ENCODE measurements around the gene TBC1D22B. TPM values are rescaled to one million over a fixed set of nuclear protein-coding genes. Genes with fewer than 3 reads are reported as not detected.

TBC1D22B gene
- total RNA-seq, 1 experiment from 2014 or later, result 12.9 TPM

- Histone ChIP-seq H3K4me2 (ENCODE audit: insufficient read depth, insufficient read length, low read length) (no peak overlapping the region), H2BK12ac (ENCODE audit: insufficient read length, low read depth, low read length) (no peak overlapping the region), H4K91ac (ENCODE audit: insufficient read length, low read depth, low read length) (no peak overlapping the region), H4K20me1 (ENCODE audit: control insufficient read depth, insufficient read depth, insufficient read length) (no peaks in the 10 kb centered on the region), H3K23me2 (ENCODE audit: insufficient read length, low read depth, low read length, poor library complexity, severe bottlenecking) (peaks cover 3% of the 10 kb centered on the region), H3K9me3 (ENCODE audit: control insufficient read depth, low read depth, low read length) (no peaks in the 10 kb centered on the region), H3K56ac (ENCODE audit: insufficient read length, low read depth, low read length) (no peak overlapping the region), H2BK15ac (ENCODE audit: low read depth, low read length) (no peak overlapping the region), H3K4ac (ENCODE audit: low read depth, low read length) (no peak overlapping the region), H4K5ac (ENCODE audit: insufficient read length, low read depth, low read length) (no peak overlapping the region), H3K4me1 (ENCODE audit: insufficient read depth, low read length) (no peaks in the 10 kb centered on the region), H3K18ac (ENCODE audit: insufficient read length, low read depth, low read length) (no peak overlapping the region), H2BK5ac (ENCODE audit: insufficient read length, low read length) (no peak overlapping the region), H3K79me2 (ENCODE audit: insufficient read depth, low read length) (no peaks in the 10 kb centered on the region), H3K27ac (ENCODE audit: insufficient read length, low read depth, low read length) (no peak overlapping the region), H2AK5ac (ENCODE audit: insufficient read length, low read length) (no peak overlapping the region), H2BK20ac (ENCODE audit: low read depth, low read length, poor library complexity, severe bottlenecking) (no peak overlapping the region), H3T11ph (ENCODE audit: low read length) (no peak overlapping the region), H3K14ac (ENCODE audit: insufficient read depth, low read length) (no peak overlapping the region), H2AFZ (ENCODE audit: low read length) (peak overlapping the region; percentile 40), H3K9ac (ENCODE audit: extremely low read depth, insufficient read length, low read length) (no peak overlapping the region), H3K79me1 (ENCODE audit: insufficient read depth, low read depth, low read length, poor library complexity, severe bottlenecking) (no peaks in the 10 kb centered on the region), H3K23ac (ENCODE audit: insufficient read length, low read depth, low read length) (no peak overlapping the region), H3K27me3 (ENCODE audit: insufficient read depth, low read length) (no peaks in the 10 kb centered on the region), H2BK120ac (ENCODE audit: low read depth, low read length, poor library complexity, severe bottlenecking) (no peak overlapping the region), H4K8ac (replicated peaks; ENCODE audit: insufficient read length, low read depth, low read length) (no peak overlapping the region)
- Mint-ChIP-seq H3K4me1 (peaks cover 12 to 14% of the 10 kb centered on the region in 2 experiments), H3K27ac (no peak overlapping the region), H3K27me3 (ENCODE audit: low read depth) (no peaks in the 10 kb centered on the region), H3K9me3 (no peaks in the 10 kb centered on the region), H3K36me3 (ENCODE audit: insufficient read depth in 1 of 3, low read depth in 3 of 3) (no peaks in the 10 kb centered on the region), H3K4me3 (no peak overlapping the region)
- DNase-seq, result no peak
- WGBS (ENCODE audit: extremely low coverage, insufficient read length, low lambda C conversion rate), result no CpG with 5 or more reads among the region's 5 CpGs
- TF ChIP-seq CTCF (conservative IDR thresholded peaks at IDR 0.05), result no peak
These were observed 32.0 kb upstream of the TBC1D22B start for GRCh38 chr6:37225350-37226169.
